Measurements from ENCODE around the gene SPNS3.

DNA sequence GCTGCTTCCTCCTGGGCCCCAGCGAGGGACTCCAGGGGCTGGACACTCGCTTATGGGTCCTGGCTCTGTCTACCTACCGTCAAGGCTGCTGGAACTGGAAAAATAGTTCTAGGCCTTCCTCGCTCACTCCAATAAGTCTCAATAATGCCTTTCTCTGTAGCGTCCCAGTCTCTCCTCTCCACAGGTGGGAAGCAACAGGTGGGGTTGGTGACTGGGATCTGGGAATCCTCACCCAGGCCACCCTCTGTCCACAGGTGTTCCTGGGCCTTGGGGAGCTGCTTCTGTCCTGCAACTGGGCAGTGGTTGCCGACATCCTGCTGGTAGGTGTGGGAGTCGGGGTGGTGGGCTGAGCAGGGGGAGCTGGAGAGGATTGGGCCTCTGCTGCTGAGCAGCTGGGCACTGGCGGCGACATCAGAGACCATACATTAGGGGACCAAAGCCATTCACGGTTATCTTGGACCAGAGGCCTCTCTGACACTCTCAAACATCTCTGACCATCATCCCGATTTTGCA lies 44.6 kb downstream of the SPNS3 start:
- TF ChIP-seq, protein P1, sequence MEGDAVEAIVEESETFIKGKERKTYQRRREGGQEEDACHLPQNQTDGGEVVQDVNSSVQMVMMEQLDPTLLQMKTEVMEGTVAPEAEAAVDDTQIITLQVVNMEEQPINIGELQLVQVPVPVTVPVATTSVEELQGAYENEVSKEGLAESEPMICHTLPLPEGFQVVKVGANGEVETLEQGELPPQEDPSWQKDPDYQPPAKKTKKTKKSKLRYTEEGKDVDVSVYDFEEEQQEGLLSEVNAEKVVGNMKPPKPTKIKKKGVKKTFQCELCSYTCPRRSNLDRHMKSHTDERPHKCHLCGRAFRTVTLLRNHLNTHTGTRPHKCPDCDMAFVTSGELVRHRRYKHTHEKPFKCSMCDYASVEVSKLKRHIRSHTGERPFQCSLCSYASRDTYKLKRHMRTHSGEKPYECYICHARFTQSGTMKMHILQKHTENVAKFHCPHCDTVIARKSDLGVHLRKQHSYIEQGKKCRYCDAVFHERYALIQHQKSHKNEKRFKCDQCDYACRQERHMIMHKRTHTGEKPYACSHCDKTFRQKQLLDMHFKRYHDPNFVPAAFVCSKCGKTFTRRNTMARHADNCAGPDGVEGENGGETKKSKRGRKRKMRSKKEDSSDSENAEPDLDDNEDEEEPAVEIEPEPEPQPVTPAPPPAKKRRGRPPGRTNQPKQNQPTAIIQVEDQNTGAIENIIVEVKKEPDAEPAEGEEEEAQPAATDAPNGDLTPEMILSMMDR (conservative IDR thresholded peaks at IDR 0.05): no peak
- TF ChIP-seq EZH2 (IDR thresholded peaks at IDR 0.05; ENCODE audit: low read depth): no peak
